AG20443 (cell line): Measurements from ENCODE around the gene DMXL2.
"Not testable (repeated sequence)": the region's sequence is repeated elsewhere in the genome, so short reads cannot be mapped to it uniquely, and the experiment has no call there.

Experiments
- DNase-seq: peaks from one replicate; pipeline ENCODE4 v3.0.0; 2012; ENCODE audit warnings: low spot score, mixed read lengths

Gene DMXL2, protein sequence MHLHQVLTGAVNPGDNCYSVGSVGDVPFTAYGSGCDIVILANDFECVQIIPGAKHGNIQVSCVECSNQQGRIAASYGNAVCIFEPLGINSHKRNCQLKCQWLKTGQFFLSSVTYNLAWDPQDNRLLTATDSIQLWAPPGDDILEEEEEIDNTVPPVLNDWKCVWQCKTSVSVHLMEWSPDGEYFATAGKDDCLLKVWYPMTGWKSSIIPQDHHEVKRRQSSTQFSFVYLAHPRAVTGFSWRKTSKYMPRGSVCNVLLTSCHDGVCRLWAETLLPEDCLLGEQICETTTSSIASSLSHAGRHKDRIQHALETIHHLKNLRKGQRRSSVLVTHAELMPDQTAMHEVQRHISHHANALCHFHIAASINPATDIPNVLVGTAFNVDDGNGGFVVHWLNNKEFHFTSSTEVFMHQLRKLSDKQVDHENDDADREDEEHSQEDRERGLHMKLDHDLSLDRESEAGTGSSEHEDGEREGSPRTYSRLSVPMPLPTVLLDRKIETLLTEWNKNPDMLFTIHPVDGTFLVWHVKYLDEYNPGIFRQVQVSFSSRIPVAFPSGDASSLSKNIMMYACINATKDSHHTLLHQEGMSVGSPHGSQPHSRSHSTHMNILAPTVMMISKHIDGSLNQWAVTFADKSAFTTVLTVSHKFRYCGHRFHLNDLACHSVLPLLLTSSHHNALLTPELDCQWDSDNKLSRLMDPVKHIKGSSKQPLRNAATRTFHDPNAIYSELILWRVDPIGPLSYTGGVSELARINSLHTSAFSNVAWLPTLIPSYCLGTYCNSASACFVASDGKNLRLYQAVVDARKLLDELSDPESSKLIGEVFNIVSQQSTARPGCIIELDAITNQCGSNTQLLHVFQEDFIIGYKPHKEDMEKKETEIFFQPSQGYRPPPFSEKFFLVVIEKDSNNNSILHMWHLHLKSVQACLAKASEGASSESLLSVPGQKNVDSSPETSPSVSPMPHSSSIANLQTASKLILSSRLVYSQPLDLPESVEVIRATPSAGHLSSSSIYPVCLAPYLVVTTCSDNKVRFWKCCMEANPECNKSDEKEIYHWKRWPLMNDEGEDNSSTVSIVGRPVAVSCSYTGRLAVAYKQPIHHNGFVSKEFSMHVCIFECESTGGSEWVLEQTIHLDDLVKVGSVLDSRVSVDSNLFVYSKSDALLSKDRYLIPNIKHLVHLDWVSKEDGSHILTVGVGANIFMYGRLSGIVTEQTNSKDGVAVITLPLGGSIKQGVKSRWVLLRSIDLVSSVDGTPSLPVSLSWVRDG (N-terminal part only)

GRCh38 chr15:51622604-51623370 lies at the start of gene DMXL2:
TSS of gene DMXL2 (minus strand) at chr15:51622771. CDS start at chr15:51622545, 226 bp downstream.
- DNase-seq: peak; percentile 98

GRCh38 chr15:51672155-51672687 lies 49.6 kb upstream of the DMXL2 start:
- DNase-seq: no peak

GRCh38 chr15:51669381-51669780 lies 46.8 kb upstream of the DMXL2 start:
- no peak for DNase-seq

GRCh38 chr15:51668446-51668845 lies 45.9 kb upstream of the DMXL2 start:
- no peak for DNase-seq

DNA sequence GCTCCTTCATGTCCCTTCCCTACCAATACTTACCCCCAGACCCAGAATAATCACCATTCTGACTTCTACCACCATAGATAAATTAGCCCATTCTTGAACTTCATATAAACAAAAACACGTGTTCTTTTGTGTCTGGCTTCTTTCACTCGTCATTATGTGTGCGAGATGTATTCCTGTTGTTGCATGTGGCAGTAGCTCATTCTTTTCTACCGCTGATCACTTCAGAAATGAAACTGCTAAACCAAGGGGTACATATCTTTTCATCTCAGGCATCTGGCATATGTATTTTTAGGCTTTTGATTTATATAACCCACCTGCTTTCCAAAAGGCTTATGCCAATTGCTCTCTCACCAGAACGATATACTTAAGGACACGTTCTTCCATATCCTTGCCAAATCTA lies 44.9 kb upstream of the DMXL2 start:
- DNase-seq: no peak

- no peak for DNase-seq
These were observed 38.5 kb upstream of the DMXL2 start for GRCh38 chr15:51661072-51661471.

- no peak for DNase-seq
These were observed 36.1 kb upstream of the DMXL2 start for GRCh38 chr15:51658664-51659063.

DNA sequence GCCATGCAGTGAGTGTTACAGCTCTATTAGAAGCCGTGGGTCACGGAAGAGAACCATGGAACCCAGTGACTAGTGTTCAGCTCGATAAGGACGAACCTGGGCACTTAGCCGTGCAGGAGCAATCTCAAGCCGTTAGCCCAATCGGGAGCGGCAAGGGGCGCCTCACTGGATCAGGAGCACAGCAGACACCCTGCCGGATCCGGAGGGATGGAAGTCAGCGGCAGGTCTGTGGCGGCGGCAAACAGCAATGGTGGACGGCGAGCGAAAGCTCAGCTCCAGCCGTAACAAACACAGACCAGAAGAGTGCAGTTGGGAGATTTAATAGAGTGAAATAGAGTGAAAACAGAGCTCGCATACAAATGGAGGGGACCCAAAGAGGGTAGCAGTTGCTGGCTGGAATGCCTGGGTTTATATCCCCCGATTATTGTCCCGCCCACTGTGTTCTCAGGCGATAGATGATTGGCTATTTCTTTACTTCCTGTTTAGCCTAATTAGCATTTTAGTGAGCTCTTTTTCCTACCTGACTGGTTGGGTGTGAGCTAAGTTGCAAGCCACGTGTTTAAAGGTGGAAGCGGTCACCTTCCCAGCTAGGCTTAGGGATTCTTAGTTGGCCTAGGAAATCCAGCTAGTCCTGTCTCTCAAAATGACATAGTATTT lies 33.0 kb upstream of the DMXL2 start:
- DNase-seq: not testable (repeated sequence)

GRCh38 chr15:51652084-51652668 lies 29.6 kb upstream of the DMXL2 start:
- DNase-seq: no peak

DNA sequence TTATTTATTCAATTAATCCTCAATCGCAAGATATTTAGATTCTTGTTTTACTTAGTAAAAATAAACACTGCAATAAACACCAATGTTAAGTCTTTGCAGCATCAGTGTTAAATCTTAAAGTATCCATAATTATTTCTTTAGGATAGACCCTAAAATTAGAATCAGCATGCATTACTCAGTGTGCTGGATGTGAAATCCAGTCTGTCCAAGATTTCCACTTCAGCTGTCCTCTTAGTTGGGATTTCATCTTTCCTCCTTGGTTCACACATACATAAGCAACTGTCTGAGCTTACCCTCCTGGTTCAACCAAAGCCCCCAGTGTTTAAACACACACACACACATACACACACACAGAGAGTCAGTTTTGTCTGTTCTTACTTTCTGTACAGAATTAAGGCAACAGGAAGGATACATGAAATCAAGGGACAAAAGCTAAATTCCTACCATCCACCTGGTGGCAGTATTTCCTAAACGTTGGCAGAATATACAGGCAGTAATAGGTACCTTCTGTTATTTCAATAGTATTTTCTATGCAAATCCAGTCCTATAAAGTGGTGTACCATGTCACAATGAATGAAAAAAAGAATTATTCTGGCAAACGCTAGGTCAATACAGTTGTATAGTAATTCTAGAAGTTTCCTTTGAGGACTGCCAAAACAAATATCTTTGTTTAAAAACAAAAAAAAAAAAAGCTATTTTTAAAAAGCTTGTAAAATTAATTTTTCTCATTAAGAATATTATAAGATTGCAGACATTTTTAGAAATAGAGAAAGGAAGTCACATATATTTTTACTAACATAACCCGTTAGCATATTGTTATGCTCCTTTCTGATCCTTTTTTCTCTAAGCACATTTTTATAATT lies 27.3 kb upstream of the DMXL2 start:
- DNase-seq: peak; percentile 71

DNA sequence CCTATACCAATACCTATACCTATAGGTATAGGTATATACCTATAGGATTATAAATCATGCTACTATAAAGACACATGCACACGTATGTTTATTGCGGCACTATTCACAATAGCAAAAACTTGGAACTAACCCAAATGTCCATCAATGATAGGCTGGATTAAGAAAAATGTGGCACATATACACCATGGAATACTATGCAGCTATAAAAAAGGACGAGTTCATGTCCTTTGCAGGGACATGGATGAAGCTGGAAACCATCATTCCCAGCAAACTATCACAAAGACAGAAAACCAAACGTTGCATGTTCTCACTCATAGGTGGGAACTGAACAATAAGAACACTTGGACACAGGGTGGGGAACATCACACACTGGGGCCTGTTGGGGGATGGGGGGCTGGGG lies 26.1 kb upstream of the DMXL2 start:
- not testable (repeated sequence) for DNase-seq

GRCh38 chr15:51648101-51648500 lies 25.5 kb upstream of the DMXL2 start:
- DNase-seq: not testable (repeated sequence)

DNA sequence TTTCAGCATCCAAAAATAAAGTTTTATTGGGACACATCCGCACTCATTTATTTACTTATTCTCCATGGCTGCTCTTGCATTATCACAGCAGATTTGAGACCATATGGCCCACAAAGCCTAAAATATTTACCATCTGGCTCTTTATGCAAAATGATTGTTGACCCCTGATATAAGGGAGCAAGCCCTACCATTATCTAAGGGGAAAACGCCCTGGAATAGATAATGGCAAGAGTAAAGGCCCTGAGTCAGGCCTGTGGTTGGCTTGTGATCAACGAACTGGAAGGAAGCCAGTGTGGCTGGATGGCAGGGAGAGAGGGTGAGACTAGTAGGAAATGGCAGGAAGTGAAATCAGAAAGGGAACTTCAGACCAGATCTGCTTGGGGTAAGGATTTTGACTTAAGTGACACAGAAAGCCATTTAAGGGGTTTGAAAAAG lies 24.6 kb upstream of the DMXL2 start:
- DNase-seq: peak; percentile 42

DNA sequence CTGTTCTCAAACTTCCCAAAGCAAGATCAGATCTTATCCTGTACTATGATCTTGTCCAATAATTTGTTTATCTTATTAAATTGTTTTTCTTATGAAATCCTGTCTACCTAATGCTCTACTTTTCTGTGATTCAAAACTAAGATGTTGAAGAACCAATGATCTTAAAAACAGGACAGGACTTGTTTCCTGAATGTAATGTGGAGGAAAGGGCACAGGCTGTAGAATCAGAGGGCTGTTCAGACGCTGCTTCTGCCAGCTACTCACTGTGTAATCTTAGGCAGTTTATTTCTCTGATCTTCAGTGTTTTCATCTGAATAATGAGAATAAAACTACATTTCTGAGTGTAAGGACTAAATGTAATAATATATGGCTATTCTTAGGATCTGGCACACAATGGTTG lies 20.1 kb upstream of the DMXL2 start:
- DNase-seq: no peak

- DNase-seq: no peak
These were observed 19.0 kb upstream of the DMXL2 start for GRCh38 chr15:51641490-51642130.

GRCh38 chr15:51634591-51635198 lies 12.1 kb upstream of the DMXL2 start:
- DNase-seq: no peak

GRCh38 chr15:51629612-51630011 lies 7.0 kb upstream of the DMXL2 start:
- DNase-seq: peak; percentile 13

DNA sequence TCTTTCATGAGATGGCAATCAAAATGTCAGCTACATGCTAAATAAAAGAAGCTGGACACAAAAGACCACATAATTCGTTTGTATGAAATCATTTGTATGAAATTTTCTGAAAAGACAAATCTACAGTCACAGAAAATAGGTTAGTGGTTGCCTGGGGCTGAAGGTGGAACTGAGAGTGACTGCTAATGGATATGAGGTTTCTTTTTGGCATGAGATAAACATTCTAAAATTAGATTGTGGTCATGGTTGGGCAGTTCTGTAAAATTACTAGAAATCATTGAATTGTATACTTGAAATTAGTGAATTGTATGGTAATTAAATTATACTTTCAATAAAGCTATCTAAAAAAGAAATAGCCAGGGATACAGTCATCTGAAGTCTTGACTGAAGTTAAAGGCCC lies 2.7 kb upstream of the DMXL2 start:
- no peak for DNase-seq
